K562 (cell line): ENCODE measurements around the gene DENND1A.

Source experiments
- NCOA2 ChIP-seq, 2 experiments: fragments of 450-650 bp; IDR thresholded peaks; 2 replicates each; pipeline ENCODE4 v1.6.1; 2018; ENCODE audit warnings: mild to moderate bottlenecking in 2 of 2, moderate library complexity in 1 of 2; ENCODE audit not compliant: partially characterized antibody in 2 of 2
- ZNF609 ChIP-seq: sonication (generic); formaldehyde crosslinking; IDR thresholded peaks from 2 replicates; pipeline ENCODE4 v1.8.1; 2023; ENCODE audit warnings: missing genetic modification reagents, mild to moderate bottlenecking, borderline replicate concordance
- TF ChIP-seq, protein P1 (sequence below), 2 experiments: fragments of 450-650 bp; formaldehyde crosslinking in 1 of 2; IDR thresholded peaks; 2 replicates each; pipeline versions ENCODE4 v1.4.0 to v1.6.1; 2014 to 2020; ENCODE audit warnings: mild to moderate bottlenecking in 2 of 2, borderline replicate concordance in 1 of 2, low read depth in 1 of 2

GRCh38 chr9:123421186-123421585, 508.7 kb downstream of the DENND1A start:
- TF ChIP-seq NCOA2 (IDR thresholded peaks at IDR 0.05; ENCODE audit: partially characterized antibody in 2 of 2) (no peak), ZNF609 (CRISPR knock-in tag) (no peak)
- TF ChIP-seq, protein P1, sequence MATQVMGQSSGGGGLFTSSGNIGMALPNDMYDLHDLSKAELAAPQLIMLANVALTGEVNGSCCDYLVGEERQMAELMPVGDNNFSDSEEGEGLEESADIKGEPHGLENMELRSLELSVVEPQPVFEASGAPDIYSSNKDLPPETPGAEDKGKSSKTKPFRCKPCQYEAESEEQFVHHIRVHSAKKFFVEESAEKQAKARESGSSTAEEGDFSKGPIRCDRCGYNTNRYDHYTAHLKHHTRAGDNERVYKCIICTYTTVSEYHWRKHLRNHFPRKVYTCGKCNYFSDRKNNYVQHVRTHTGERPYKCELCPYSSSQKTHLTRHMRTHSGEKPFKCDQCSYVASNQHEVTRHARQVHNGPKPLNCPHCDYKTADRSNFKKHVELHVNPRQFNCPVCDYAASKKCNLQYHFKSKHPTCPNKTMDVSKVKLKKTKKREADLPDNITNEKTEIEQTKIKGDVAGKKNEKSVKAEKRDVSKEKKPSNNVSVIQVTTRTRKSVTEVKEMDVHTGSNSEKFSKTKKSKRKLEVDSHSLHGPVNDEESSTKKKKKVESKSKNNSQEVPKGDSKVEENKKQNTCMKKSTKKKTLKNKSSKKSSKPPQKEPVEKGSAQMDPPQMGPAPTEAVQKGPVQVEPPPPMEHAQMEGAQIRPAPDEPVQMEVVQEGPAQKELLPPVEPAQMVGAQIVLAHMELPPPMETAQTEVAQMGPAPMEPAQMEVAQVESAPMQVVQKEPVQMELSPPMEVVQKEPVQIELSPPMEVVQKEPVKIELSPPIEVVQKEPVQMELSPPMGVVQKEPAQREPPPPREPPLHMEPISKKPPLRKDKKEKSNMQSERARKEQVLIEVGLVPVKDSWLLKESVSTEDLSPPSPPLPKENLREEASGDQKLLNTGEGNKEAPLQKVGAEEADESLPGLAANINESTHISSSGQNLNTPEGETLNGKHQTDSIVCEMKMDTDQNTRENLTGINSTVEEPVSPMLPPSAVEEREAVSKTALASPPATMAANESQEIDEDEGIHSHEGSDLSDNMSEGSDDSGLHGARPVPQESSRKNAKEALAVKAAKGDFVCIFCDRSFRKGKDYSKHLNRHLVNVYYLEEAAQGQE (IDR thresholded peaks at IDR 0.05; ENCODE audit: borderline replicate concordance) = no peak
- TF ChIP-seq, protein P1 (CRISPR knock-in tag; IDR thresholded peaks at IDR 0.05; ENCODE audit: low read depth) = no peak
